ENCODE measurements around the gene MED31. TPM values are rescaled to one million over a fixed set of nuclear protein-coding genes. Genes with fewer than 3 reads are reported as not detected.

Gene MED31
- total RNA-seq, 3 donors from 2014 or later (not counting 1 experiment from before 2014, with no cell fraction given): 8.3 to 26.1 (median 19.1) TPM

DNA sequence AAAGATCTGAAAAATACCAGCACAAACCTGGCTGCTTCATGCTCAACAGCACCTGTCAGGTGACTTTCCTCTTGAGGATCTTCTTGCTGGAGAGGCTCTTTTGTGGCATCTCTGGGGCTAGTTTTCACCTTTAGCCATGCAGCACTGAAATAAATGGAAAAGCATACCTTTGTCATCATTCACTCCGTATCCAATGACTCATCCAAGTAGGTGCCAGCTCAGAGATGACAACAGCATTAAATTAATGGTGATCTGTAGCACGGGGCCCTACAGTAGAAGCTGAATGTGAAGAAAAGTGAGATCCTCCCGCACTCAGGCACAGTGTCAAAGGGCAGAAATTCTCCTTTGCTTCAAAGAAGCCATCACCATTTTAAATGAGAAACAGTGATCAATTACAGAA, 43.1 kb downstream of the MED31 start:
- WGBS (ENCODE audit: insufficient coverage): 100% methylated on average over 2 of the region's 3 CpGs
- peaks cover 48% of the 10 kb centered on the region for H3K36me3 ChIP-seq (ENCODE audit: control insufficient read depth, insufficient read depth, low read length)
- H3K4me1 ChIP-seq (ENCODE audit: control insufficient read depth, insufficient read depth, low read length): no peaks in the 10 kb centered on the region
- no peaks in the 10 kb centered on the region for H3K9me3 ChIP-seq (ENCODE audit: control insufficient read depth, insufficient read depth, low read length)
- no peaks in the 10 kb centered on the region for H3K27me3 ChIP-seq (ENCODE audit: control insufficient read depth, insufficient read depth, low read length)
- no peaks in the 10 kb centered on the region for H3K4me1 Mint-ChIP-seq
- H3K36me3 Mint-ChIP-seq: peaks cover 29% of the 10 kb centered on the region
- ATAC-seq (no peak), DNase-seq (no peak)
- H3K27ac Mint-ChIP-seq: no peak overlapping the region
- H3K27me3 Mint-ChIP-seq (ENCODE audit: low read depth in 2 of 2): no peaks in the 10 kb centered on the region
- H3K4me3 Mint-ChIP-seq: no peak overlapping the region
- intact Hi-C loops (cut with micrococcal nuclease): no loop called here
- H3K9me3 Mint-ChIP-seq: no peaks in the 10 kb centered on the region
- no peak for TF ChIP-seq CTCF (IDR thresholded peaks at IDR 0.05)
- H3K27ac ChIP-seq (ENCODE audit: low read length): no peak overlapping the region
- no peak overlapping the region for H3K4me3 ChIP-seq (ENCODE audit: low read length)

- WGBS (ENCODE audit: insufficient coverage): 98% methylated on average over 6 of the region's 6 CpGs
- ATAC-seq (no peak), DNase-seq (no peak)
- no peak overlapping the region for H3K27ac ChIP-seq (ENCODE audit: low read length)
- Mint-ChIP-seq H3K27ac (no peak overlapping the region), H3K4me1 (no peaks in the 10 kb centered on the region), H3K36me3 (peaks cover 30% of the 10 kb centered on the region), H3K27me3 (ENCODE audit: low read depth in 2 of 2) (no peaks in the 10 kb centered on the region), H3K4me3 (no peak overlapping the region), H3K9me3 (no peaks in the 10 kb centered on the region)
- no peaks in the 10 kb centered on the region for H3K9me3 ChIP-seq (ENCODE audit: control insufficient read depth, insufficient read depth, low read length)
- no peak for TF ChIP-seq CTCF (IDR thresholded peaks at IDR 0.05)
- H3K27me3 ChIP-seq (ENCODE audit: control insufficient read depth, insufficient read depth, low read length): no peaks in the 10 kb centered on the region
- no peak overlapping the region for H3K4me3 ChIP-seq (ENCODE audit: low read length)
- intact Hi-C loops (cut with micrococcal nuclease): no loop called here
- H3K36me3 ChIP-seq (ENCODE audit: control insufficient read depth, insufficient read depth, low read length): peaks cover 51% of the 10 kb centered on the region
- no peaks in the 10 kb centered on the region for H3K4me1 ChIP-seq (ENCODE audit: control insufficient read depth, insufficient read depth, low read length)
Measured at GRCh38 chr17:6605142-6605541, 46.3 kb downstream of the MED31 start.

DNA sequence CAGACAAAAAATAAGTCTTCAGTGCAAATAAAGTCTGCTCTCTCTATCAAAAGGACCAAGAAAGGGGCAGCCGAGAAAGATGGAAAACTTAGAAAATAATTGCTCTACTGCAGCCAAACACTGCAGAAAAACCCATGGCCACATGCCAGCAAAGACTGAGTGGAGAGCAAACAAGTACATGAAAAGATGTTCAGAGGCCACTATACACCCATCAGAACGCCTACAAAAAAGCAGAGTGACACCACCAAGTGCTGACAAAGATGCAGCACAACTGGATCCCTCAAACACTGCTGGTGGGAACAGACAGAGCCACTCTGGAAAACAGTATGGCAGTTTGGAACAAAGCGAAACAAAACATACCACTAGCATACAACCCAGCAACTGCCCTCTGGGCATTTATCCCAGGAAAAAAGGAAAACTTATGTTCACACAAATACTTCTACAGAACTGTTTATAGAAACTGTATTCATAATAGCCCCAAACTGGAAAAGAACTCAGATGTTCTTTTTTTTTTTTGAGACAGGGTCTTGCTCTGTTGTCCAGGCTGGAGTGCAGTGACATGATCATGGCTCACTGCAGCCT, 47.6 kb downstream of the MED31 start:
- no peak overlapping the region for H3K27ac Mint-ChIP-seq
- Histone ChIP-seq H3K4me3 (ENCODE audit: low read length) (no peak overlapping the region), H3K27me3 (ENCODE audit: control insufficient read depth, insufficient read depth, low read length) (no peaks in the 10 kb centered on the region), H3K4me1 (ENCODE audit: control insufficient read depth, insufficient read depth, low read length) (no peaks in the 10 kb centered on the region), H3K27ac (ENCODE audit: low read length) (no peak overlapping the region), H3K9me3 (ENCODE audit: control insufficient read depth, insufficient read depth, low read length) (no peaks in the 10 kb centered on the region), H3K36me3 (ENCODE audit: control insufficient read depth, insufficient read depth, low read length) (peaks cover 45% of the 10 kb centered on the region)
- intact Hi-C loops (cut with micrococcal nuclease): no loop called here
- WGBS (ENCODE audit: insufficient coverage): 98% methylated on average over 3 of the region's 3 CpGs
- no peaks in the 10 kb centered on the region for H3K27me3 Mint-ChIP-seq (ENCODE audit: low read depth in 2 of 2)
- no peaks in the 10 kb centered on the region for H3K4me1 Mint-ChIP-seq
- H3K36me3 Mint-ChIP-seq: peaks cover 23% of the 10 kb centered on the region
- H3K4me3 Mint-ChIP-seq: no peak overlapping the region
- H3K9me3 Mint-ChIP-seq: no peaks in the 10 kb centered on the region
- no peak for ATAC-seq
- DNase-seq: no peak
- no peak for TF ChIP-seq CTCF (IDR thresholded peaks at IDR 0.05)

DNA sequence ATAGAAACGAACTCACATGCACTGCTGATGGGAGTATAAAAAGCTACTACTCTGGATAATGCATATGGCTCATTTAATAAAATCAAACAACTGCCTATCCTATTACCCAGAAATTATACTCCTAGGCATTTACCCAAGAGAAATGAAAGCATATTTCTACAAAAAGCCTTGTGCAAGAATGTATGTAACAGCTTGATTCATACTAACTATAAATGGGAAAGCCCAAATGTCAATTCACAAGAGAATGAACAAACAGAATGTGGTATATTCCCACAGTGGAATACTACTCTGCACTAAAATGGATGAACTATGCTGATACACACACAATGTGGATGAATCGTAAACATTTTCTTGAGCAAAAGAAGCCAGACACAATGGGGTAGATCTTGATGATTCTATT, 49.3 kb downstream of the MED31 start:
- H3K4me1 ChIP-seq (ENCODE audit: control insufficient read depth, insufficient read depth, low read length): no peaks in the 10 kb centered on the region
- Mint-ChIP-seq H3K36me3 (peaks cover 15% of the 10 kb centered on the region), H3K27me3 (ENCODE audit: low read depth in 2 of 2) (no peaks in the 10 kb centered on the region), H3K27ac (no peak overlapping the region), H3K9me3 (no peaks in the 10 kb centered on the region), H3K4me1 (no peaks in the 10 kb centered on the region), H3K4me3 (no peak overlapping the region)
- intact Hi-C loops (cut with micrococcal nuclease): no loop called here
- no peaks in the 10 kb centered on the region for H3K9me3 ChIP-seq (ENCODE audit: control insufficient read depth, insufficient read depth, low read length)
- no peaks in the 10 kb centered on the region for H3K27me3 ChIP-seq (ENCODE audit: control insufficient read depth, insufficient read depth, low read length)
- WGBS (ENCODE audit: insufficient coverage): 100% methylated on average over 1 of the region's 2 CpGs
- peaks cover 35% of the 10 kb centered on the region for H3K36me3 ChIP-seq (ENCODE audit: control insufficient read depth, insufficient read depth, low read length)
- H3K4me3 ChIP-seq (ENCODE audit: low read length): no peak overlapping the region
- no peak for DNase-seq
- no peak overlapping the region for H3K27ac ChIP-seq (ENCODE audit: low read length)
- ATAC-seq: no peak
- TF ChIP-seq CTCF (IDR thresholded peaks at IDR 0.05): no peak

Measured in natural killer cell (primary cell).